Breast epithelium (tissue), 3 donors: Measurements from ENCODE around the gene P2RY11.

ENCODE experiments used
- CTCF ChIP-seq, 3 donors: fragments of 450-650 bp; IDR thresholded peaks; one replicate each; pipeline ENCODE4 v1.5.1; 2016 to 2017; ENCODE audit warnings: antibody characterized with exemption in 3 of 3, mild to moderate bottlenecking in 3 of 3, moderate library complexity in 3 of 3
- POLR2AphosphoS5 ChIP-seq, 3 donors: sonication (generic); formaldehyde crosslinking; IDR thresholded peaks; one replicate each; pipeline ENCODE4 v1.6.1; 2017; ENCODE audit warnings: antibody characterized with exemption in 3 of 3

GRCh38 chr19:10102787-10103236 lies 8.7 kb upstream of the P2RY11 start:
- TF ChIP-seq CTCF (IDR thresholded peaks at IDR 0.05) = no peak
- TF ChIP-seq POLR2AphosphoS5 (IDR thresholded peaks at IDR 0.05) = no peak
